HG02763 (cell line): ENCODE data around the gene LITAFD.
"Not testable (repeated sequence)": the region's sequence is repeated elsewhere in the genome, so short reads cannot be mapped to it uniquely, and the experiment has no call there.

ENCODE experiments used
- ATAC-seq: cut with Tn5 transposase; IDR thresholded peaks from one replicate; pipeline ENCODE4 v1.9.1; 2021; ENCODE audit warnings: mild to moderate bottlenecking, moderate library complexity; ENCODE audit not compliant: unreplicated experiment

The LITAFD gene

DNA sequence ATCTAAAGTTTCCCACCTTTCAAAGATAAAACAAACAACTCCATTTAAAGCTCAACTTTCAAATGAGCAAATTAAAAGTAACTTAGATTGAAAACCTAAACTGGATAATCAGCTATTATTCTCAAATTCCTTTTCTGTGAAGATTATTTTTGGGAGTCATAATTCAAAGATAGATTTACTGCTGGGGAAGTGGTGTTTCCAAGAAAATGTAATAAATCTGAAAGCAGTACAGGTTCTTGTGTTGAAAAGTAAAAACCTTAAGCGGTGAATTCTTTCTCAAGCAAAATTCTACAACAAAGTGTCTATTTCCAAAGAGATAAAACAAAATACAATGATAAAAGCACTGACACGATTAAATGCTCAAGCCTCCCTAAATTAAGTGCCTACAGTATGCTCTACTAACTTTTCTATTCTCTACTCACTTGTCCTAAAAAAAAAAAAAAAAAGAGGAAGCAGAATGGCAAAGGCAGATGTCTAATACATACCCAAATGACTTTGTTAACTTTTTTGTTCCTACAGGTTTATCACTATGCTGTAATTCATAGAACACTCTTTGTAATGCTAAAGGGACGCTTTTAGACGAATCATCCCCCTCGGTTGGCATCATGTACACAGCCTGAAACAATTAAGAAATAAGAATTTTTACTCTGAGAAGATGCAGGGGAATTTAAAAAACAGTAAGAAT is 34.5 kb downstream of the LITAFD start:
- no peak for ATAC-seq

- not testable (repeated sequence) for ATAC-seq
Observed at GRCh38 chr16:8917336-8917735, 35.2 kb downstream of the LITAFD start.

DNA sequence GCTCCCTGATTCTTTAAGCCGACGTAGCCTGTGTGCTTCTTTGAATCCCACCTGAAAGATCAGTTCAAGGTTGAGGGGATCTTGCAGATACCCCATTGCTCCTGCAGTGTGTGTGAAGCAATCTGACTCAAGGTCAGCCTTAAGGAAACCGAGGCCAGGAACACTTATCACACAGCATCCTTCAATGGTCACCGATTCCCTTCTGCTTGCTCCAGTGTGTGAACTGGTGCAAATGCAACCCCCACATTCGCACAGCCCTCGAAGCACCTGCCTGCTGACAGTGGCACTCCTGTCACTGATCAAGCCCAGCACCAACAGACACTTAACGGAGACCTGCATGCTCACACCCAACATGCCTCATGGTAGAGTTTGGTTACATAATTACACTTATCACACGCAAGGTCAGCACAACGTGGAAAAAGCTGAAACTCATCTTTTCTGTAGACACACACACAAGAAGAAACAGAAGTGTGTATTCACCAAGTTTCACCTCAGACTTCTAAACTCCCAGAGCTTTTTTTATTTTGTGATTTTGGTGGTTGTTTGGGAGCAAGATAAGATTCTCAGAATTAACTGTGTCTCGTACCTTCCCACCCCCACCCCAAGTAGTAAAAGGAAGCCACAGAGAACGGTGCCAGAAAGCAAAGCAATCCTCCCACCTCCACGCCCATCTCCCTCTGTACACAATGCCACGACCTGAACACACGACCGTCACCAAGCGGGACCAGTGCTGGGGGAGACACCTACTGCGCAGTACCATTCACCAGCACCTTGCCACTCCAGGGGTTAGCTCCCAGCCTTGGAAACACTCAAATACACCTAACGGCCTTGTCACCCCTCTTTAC is 37.2 kb downstream of the LITAFD start:
- ATAC-seq: no peak

DNA sequence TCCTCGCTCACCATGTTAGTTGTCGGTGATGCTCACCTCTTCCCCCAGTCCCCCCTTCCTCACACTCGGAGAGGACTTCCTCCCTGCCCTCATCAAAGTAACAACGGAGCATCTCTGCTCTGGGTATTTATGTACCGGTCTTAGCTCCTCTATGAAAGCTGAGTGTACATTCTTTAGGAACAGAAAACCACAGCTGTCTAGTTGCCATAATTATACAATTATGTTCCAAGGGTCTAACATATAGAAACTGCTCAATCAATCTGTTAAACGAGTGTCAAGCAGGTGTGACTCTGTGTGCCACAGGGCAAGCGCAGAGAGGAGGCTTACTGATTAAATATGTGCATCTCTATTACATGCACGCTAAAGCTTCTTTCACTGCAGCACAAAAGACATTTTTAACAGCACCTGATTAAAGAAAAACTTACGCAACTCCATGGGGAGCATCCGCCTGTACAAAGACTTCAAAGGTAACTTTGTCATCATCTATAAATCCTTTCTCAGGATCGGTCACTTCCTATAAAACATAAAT is 37.8 kb downstream of the LITAFD start:
- ATAC-seq: no peak

DNA sequence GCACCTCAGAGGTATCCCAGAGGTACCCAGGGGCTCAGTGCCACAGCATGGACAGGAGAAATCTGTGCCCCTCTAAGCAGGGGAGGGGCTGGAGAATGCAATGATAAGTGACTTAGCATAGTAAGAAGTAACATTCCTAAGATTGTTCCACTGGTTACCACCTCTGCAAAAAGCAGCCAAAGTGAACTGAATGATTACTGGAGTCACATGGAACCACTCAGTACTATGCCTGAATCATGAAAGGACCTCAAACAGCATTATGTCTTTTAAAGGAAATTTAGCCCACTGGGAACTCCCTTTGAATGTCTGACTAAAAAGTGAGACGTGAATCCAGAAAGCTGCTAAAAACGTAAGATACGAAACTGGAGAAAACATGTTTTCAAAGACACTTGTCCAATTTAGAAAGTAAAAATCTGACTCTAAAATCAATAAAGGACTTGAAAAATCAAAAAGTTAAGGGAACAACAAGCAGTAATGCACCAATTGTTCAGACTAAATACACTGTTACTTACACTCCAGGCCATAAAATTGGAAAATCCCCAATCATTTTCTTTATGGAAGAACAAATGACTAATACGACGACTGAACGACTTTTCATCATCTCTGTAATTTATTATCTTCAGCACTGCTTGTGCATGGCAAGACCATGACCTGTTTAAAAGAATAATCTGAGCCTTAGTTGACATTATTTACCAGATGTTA is 38.6 kb downstream of the LITAFD start:
- no peak for ATAC-seq

DNA sequence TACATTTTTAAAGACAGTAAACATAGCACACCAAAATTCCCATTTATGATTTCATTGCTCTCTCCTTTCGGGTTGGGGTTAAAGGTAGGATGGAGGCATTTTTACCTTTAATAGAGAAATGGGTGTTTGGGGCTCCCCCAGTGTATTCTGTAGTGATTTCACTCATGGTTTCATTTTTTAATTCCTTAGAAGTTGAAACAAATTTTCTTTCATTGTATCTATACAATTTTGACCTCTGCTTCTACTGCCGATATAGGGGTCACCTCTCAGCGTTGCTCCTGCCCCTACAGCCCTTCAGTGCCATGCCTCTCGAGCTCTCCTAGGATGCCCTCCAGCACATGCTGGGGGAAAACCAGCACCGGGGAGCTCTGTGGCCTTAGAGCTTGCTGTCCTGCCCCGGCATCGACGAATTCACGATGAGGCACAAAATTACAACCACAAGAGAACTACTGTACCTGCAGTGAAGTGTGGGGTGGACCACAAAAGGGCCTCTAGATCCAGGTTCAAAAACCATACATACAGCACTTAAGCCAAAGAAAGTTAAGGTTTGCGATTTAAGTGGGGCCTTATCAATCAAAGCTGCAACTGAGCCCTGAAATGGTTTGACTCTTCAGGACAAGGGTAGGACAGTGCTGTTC is 39.3 kb downstream of the LITAFD start:
- ATAC-seq: no peak

DNA sequence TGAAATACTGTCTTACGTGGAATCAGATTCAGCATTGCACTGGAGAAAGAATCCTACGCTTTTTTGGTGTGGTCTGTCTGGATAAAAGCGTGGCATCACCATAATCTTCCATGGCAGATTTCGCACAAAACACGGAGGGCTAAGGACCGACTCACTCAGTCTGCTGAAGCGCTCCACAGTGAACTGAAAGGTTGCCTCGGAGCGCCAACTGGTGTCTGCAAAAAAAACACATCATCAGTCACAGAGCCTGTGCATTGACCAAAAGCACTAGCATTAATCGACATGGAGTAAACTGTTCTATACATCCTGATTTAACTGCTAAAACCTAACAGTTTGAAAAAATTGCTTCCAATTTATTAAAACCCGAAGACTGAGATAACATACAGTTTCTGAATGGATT is 41.0 kb downstream of the LITAFD start:
- no peak for ATAC-seq

DNA sequence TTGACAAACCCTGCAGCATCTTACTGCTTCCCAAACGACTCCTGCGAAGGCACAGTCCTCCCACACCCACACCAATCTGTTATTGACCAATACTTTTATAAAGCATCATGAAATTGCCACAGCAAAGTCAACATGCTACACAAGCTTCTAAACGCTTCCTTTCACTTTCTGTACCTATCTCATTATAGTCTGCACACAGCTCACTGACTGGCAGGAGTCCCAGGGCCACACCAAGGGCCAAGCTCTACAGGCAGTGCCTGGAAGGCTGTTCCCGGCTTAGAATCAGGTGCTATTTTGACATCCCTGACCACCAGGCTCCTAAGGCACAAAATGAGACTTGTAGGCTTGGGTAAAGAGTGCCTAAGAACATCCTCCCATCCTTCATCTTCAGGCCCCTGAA is 42.1 kb downstream of the LITAFD start:
- ATAC-seq: peak; percentile 67

DNA sequence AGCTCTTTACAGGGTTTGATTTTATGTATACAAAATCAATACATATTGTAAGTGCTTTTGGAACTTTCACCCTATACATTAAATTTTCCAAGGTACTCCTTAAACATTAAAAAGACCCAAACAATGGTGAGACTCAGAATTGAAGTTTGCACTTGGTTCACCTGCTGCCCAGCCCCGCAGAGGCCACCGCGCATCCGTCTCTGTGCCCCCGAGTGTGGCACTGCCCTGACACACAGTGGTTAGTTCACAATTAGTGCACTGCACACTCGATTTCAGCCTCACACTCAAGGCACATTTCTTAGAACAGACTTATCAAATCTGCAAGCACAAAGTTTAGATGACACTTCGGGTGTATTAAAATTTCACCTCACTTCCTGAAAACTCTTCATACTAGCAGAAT is 43.3 kb downstream of the LITAFD start:
- ATAC-seq: no peak

GRCh38 chr16:8926827-8927226 is 44.7 kb downstream of the LITAFD start:
- ATAC-seq: no peak

GRCh38 chr16:8928467-8928957 is 46.4 kb downstream of the LITAFD start:
- ATAC-seq: no peak

DNA sequence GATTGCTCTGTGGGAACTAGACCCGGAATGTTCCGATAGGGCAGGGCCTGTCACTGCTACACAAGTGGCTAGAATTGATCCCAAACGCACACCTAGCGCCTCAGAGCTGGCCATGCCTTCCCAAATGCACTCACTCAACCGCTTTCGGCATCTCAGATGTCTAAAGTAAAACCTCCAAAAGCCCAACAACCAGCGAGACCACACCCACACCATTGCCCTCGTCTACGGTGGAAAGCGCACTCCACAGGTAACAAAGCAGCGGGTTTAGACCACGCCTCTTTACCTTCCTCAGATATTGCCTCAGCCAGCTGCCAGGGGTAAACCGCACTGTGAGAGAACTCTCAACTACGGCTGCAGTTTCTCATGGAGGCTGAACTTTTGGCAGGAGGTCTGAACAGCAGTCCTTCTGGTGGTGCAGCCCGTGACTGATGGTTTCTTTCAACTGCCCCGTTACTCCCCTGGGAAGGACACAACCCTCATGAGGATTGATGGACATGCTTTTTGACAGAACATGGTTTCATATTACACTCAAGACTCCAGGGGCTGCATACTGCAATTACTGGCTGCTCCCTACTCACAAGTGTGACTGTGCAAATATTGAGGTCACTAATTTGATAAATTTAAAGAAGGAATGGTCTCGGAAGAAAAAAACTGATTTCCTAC is 47.1 kb downstream of the LITAFD start:
- no peak for ATAC-seq

DNA sequence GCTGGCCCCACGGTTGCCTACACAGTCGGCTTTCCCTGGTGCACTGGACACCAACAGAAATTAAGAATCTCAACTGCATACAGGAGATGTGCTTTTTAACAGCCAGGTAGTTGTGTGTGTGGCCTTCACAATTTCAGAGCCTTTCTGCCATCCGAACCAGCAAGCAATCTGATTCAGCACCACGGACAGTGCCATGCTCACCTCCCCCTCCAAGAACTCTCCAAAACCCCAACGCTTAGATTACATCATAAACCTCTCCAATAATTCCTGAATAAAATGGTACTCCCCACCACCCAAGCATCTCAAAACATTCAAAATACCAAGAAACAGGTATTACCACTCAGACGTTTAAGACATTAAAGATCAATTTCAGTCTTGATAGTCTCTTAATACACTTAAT is 49.7 kb downstream of the LITAFD start:
- ATAC-seq: no peak

DNA sequence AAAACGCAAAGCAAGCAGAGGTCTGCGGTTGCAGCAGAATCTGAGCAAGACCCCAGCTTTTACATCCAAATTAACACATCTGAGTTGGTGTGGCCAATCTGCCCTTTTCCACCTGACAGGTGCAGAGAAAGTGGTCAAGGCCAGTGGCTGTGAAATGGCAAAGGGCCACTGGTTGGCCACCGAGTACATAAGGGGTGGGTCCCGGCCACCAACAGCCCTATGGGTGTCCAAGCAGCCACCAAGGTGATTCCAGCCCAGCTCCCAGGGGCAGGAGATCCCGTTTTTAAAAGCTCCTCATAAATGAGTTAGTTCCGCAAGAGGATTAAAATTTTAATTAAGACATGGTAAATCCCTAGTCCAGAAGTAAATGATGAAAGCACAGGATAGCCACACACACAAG is 52.5 kb downstream of the LITAFD start:
- ATAC-seq: no peak
